AG04449 (cell line): Measurements from ENCODE around the gene PTPN14.
A peak's percentile ranks its signal among the peaks of the same experiment; 100 is the strongest.
"Not testable (repeated sequence)": the region's sequence is repeated elsewhere in the genome, so short reads cannot be mapped to it uniquely, and the experiment has no call there.

ENCODE experiments used
- CTCF ChIA-PET: fragments of 350-600 bp; formaldehyde crosslinking; extraction: SDS; loops from one replicate; lab custom pipeline; 2021; ENCODE audit warnings: antibody characterized with exemption; lab: Yijun Ruan, JAX
- POLR2A ChIA-PET: fragments of 400-600, 350-600 bp; formaldehyde crosslinking; extraction: SDS; loops from one replicate; lab custom pipeline; 2020; ENCODE audit warnings: antibody characterized with exemption, inconsistent platforms; lab: Yijun Ruan, JAX
- DNase-seq: peaks from one replicate; pipeline ENCODE4 v3.0.0-alpha.2; 2010; ENCODE audit warnings: low read depth, low spot score
- H3K4me3 ChIP-seq: 2 replicates; pipeline ENCODE4 v1.5.1; 2011; ENCODE audit warnings: low read depth, mild to moderate bottlenecking, control low read depth, low read length
- CTCF ChIP-seq: IDR thresholded peaks from one replicate; pipeline ENCODE4 v1.5.1; 2011; ENCODE audit warnings: mild to moderate bottlenecking, moderate library complexity, low read length, control low read depth, inconsistent platforms; ENCODE audit not compliant: insufficient read depth; ENCODE audit errors: missing control alignments

The PTPN14 gene

GRCh38 chr1:214485151-214485550 lies 66.3 kb downstream of the PTPN14 start:
- no peak overlapping the region for H3K4me3 ChIP-seq
- DNase-seq = no peak
- POLR2A ChIA-PET = interaction anchor here (0.6 kb wide), 1 partner anchor 20 kb away, joined by 3 read pairs; no protein-coding TSS in a partner anchor
- no peak for TF ChIP-seq CTCF
- CTCF ChIA-PET = interaction anchor here (1.3 kb wide), 1 partner anchor 152 kb away, joined by 4 read pairs; no protein-coding TSS in a partner anchor

GRCh38 chr1:214483180-214483579 lies 68.2 kb downstream of the PTPN14 start:
- H3K4me3 ChIP-seq, DNase-seq, POLR2A ChIA-PET: not testable (repeated sequence)
- CTCF ChIA-PET = interaction anchor here (1.1 kb wide), 1 partner anchor 150 kb away, joined by 3 read pairs; no protein-coding TSS in a partner anchor

- CTCF ChIA-PET = interaction anchor here (0.6 to 1.3 kb wide), 4 partner anchors 24 to 150 kb away, joined by 3 read pairs; no protein-coding TSS in a partner anchor
- POLR2A ChIA-PET, H3K4me3 ChIP-seq: not testable (repeated sequence)
Observed at GRCh38 chr1:214481983-214482634, 69.3 kb downstream of the PTPN14 start.

GRCh38 chr1:214476986-214477870 lies 74.2 kb downstream of the PTPN14 start:
- no peak for TF ChIP-seq CTCF
- CTCF ChIA-PET = interaction anchor here (0.9 to 1.7 kb wide), 4 partner anchors 9 to 108 kb away, joined by 3 to 6 read pairs (median 5); no protein-coding TSS in a partner anchor
- no peak overlapping the region for H3K4me3 ChIP-seq
- DNase-seq = peak; percentile 71
- POLR2A ChIA-PET = interaction anchor here (1.3 to 1.4 kb wide), 2 partner anchors 24 to 74 kb away, joined by 3 to 4 read pairs; partner anchors contain the start of gene PTPN14

More at GRCh38 chr1:214481983-214482634, 69.3 kb downstream of the PTPN14 start:
- not testable (repeated sequence) for DNase-seq

- POLR2A ChIA-PET = interaction anchor here (1.3 to 1.4 kb wide), 2 partner anchors 23 to 75 kb away, joined by 3 to 4 read pairs; partner anchors contain the start of gene PTPN14
- no peak for DNase-seq
- no peak overlapping the region for H3K4me3 ChIP-seq
- CTCF ChIA-PET = interaction anchor here (0.9 to 1.8 kb wide), 7 partner anchors 9 to 143 kb away, joined by 3 to 8 read pairs (median 4); no protein-coding TSS in a partner anchor
- TF ChIP-seq CTCF = no peak
Observed at GRCh38 chr1:214476229-214476985, 75.0 kb downstream of the PTPN14 start.

GRCh38 chr1:214475746-214476145 lies 75.7 kb downstream of the PTPN14 start:
- H3K4me3 ChIP-seq = no peak overlapping the region
- CTCF ChIA-PET = interaction anchor here (0.9 to 1.8 kb wide), 4 partner anchors 8 to 143 kb away, joined by 4 to 8 read pairs (median 5); no protein-coding TSS in a partner anchor
- TF ChIP-seq CTCF = no peak
- no peak for DNase-seq
- POLR2A ChIA-PET = no interaction called here
